ENCODE results near the gene DLK2. TPM values are rescaled to one million over a fixed set of nuclear protein-coding genes. Genes with fewer than 3 reads are reported as not detected.

DLK2 gene
- total RNA-seq, 1 experiment from 2014 or later: 0.81 TPM

DNA sequence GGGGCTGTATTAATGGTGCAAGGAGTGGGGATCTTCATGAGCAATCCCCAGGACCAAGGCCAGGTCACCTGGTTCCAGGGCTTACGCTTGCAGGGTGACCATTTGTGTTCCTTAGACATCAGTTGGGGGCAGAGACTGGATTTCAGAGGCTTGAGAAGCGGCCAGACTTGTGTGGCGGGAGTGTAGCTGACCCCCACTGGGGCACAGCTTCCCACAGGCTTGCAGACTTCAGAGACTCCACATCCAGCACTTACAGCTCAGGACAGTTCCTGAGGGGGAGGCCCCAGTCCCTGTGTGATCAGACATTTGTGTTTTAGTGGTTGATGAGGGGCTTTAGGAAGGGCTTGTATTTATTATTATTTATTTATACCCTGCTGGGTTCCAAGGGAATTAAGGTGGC, 37.3 kb upstream of the DLK2 start:
- CTCF ChIA-PET: interaction anchor here (0.7 to 7.2 kb wide), 9 partner anchors 14 to 263 kb away, joined by 3 to 75 read pairs (median 4); partner anchors contain the start of genes DLK2, DNPH1 and LRRC73
- POLR2A ChIA-PET: interaction anchor here (0.5 to 1.2 kb wide), 3 partner anchors 12 to 601 kb away, joined by 3 to 4 read pairs (median 4); partner anchors contain the start of gene CUL7

DNA sequence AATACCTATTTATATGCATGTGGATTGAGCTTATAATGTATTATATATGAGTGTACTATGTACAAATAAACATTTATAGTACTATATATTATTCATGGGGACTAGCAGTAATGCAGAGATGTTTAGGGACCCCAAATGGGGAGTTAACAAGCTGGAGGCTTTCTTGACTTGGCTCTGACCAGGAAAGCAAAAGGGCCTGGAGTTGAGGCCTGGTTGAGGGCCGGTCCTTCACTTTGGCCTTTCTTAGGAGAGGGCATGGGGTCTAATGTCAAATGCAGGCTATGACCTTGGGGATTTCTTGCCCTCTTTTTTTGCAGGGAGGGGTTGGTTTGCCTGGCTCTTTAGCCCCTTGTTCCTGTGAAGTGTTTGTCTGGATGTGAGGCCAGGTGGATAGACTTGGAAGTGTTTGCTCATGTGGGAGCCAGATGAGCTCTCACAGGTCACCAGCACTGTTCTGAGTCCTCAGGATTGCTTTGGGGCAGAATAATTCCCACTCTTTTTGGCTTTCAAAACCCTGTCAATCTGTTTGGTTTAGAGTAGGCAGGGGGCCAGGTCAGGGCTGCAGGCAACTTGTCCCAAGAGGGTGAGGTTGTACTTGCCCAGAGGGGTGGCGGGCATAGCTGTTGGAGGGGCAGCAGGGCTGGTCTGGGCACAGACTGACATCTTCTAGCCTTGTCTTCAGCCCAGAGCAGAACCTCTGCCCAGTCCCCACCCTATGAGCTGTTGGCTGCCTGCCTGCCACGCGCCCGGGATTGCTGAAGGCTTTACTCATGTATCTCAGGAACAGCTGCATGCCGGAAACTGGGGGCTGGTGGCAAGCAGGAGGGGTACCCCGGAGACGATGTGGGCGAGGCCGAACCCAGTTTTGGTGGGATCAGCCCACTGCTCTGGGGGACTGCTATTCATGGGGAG, 36.7 kb upstream of the DLK2 start:
- Mint-ChIP-seq H3K27ac (peak overlapping the region; percentile 63), H3K4me1 (peaks cover 41% of the 10 kb centered on the region), H3K36me3 (no peaks in the 10 kb centered on the region), H3K9me3 (no peaks in the 10 kb centered on the region), H3K27me3 (ENCODE audit: low read depth) (no peaks in the 10 kb centered on the region; the same call in 1 of the 2 replicates), H3K4me3 (no peak overlapping the region)
- ChIA-PET CTCF (interaction anchor here (1.0 to 7.2 kb wide), 6 partner anchors 14 to 263 kb away, joined by 3 to 75 read pairs (median 6); partner anchors contain the start of genes DLK2, DNPH1 and LRRC73), POLR2A (interaction anchor here (0.5 to 1.1 kb wide), 5 partner anchors 11 to 601 kb away, joined by 3 to 4 read pairs (median 3); partner anchors contain the start of gene LRRC73)
- no peak for DNase-seq (ENCODE audit: low spot score)
- ATAC-seq: no peak
- TF ChIP-seq, protein P1, sequence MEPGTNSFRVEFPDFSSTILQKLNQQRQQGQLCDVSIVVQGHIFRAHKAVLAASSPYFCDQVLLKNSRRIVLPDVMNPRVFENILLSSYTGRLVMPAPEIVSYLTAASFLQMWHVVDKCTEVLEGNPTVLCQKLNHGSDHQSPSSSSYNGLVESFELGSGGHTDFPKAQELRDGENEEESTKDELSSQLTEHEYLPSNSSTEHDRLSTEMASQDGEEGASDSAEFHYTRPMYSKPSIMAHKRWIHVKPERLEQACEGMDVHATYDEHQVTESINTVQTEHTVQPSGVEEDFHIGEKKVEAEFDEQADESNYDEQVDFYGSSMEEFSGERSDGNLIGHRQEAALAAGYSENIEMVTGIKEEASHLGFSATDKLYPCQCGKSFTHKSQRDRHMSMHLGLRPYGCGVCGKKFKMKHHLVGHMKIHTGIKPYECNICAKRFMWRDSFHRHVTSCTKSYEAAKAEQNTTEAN (CRISPR knock-in tag; IDR thresholded peaks at IDR 0.05): no peak
- TF ChIP-seq, protein P2, sequence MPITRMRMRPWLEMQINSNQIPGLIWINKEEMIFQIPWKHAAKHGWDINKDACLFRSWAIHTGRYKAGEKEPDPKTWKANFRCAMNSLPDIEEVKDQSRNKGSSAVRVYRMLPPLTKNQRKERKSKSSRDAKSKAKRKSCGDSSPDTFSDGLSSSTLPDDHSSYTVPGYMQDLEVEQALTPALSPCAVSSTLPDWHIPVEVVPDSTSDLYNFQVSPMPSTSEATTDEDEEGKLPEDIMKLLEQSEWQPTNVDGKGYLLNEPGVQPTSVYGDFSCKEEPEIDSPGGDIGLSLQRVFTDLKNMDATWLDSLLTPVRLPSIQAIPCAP (CRISPR knock-in tag; IDR thresholded peaks at IDR 0.05): no peak
- TF ChIP-seq TEAD4 (CRISPR knock-in tag; IDR thresholded peaks at IDR 0.05) (no peak), ZNF416 (CRISPR knock-in tag; IDR thresholded peaks at IDR 0.05) (no peak)
- TF ChIP-seq, protein P3, sequence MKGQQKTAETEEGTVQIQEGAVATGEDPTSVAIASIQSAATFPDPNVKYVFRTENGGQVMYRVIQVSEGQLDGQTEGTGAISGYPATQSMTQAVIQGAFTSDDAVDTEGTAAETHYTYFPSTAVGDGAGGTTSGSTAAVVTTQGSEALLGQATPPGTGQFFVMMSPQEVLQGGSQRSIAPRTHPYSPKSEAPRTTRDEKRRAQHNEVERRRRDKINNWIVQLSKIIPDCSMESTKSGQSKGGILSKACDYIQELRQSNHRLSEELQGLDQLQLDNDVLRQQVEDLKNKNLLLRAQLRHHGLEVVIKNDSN (CRISPR knock-in tag; IDR thresholded peaks at IDR 0.05): no peak
- TF ChIP-seq, protein P4, sequence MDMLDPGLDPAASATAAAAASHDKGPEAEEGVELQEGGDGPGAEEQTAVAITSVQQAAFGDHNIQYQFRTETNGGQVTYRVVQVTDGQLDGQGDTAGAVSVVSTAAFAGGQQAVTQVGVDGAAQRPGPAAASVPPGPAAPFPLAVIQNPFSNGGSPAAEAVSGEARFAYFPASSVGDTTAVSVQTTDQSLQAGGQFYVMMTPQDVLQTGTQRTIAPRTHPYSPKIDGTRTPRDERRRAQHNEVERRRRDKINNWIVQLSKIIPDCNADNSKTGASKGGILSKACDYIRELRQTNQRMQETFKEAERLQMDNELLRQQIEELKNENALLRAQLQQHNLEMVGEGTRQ (CRISPR knock-in tag; IDR thresholded peaks at IDR 0.05): no peak
- TF ChIP-seq, protein P5, sequence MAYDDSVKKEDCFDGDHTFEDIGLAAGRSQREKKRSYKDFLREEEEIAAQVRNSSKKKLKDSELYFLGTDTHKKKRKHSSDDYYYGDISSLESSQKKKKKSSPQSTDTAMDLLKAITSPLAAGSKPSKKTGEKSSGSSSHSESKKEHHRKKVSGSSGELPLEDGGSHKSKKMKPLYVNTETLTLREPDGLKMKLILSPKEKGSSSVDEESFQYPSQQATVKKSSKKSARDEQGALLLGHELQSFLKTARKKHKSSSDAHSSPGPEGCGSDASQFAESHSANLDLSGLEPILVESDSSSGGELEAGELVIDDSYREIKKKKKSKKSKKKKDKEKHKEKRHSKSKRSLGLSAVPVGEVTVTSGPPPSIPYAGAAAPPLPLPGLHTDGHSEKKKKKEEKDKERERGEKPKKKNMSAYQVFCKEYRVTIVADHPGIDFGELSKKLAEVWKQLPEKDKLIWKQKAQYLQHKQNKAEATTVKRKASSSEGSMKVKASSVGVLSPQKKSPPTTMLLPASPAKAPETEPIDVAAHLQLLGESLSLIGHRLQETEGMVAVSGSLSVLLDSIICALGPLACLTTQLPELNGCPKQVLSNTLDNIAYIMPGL (CRISPR knock-in tag; IDR thresholded peaks at IDR 0.05): no peak
- TF ChIP-seq, protein P6, sequence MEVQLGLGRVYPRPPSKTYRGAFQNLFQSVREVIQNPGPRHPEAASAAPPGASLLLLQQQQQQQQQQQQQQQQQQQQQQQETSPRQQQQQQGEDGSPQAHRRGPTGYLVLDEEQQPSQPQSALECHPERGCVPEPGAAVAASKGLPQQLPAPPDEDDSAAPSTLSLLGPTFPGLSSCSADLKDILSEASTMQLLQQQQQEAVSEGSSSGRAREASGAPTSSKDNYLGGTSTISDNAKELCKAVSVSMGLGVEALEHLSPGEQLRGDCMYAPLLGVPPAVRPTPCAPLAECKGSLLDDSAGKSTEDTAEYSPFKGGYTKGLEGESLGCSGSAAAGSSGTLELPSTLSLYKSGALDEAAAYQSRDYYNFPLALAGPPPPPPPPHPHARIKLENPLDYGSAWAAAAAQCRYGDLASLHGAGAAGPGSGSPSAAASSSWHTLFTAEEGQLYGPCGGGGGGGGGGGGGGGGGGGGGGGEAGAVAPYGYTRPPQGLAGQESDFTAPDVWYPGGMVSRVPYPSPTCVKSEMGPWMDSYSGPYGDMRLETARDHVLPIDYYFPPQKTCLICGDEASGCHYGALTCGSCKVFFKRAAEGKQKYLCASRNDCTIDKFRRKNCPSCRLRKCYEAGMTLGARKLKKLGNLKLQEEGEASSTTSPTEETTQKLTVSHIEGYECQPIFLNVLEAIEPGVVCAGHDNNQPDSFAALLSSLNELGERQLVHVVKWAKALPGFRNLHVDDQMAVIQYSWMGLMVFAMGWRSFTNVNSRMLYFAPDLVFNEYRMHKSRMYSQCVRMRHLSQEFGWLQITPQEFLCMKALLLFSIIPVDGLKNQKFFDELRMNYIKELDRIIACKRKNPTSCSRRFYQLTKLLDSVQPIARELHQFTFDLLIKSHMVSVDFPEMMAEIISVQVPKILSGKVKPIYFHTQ (CRISPR knock-in tag; IDR thresholded peaks at IDR 0.05): no peak
- TF ChIP-seq, protein P7, sequence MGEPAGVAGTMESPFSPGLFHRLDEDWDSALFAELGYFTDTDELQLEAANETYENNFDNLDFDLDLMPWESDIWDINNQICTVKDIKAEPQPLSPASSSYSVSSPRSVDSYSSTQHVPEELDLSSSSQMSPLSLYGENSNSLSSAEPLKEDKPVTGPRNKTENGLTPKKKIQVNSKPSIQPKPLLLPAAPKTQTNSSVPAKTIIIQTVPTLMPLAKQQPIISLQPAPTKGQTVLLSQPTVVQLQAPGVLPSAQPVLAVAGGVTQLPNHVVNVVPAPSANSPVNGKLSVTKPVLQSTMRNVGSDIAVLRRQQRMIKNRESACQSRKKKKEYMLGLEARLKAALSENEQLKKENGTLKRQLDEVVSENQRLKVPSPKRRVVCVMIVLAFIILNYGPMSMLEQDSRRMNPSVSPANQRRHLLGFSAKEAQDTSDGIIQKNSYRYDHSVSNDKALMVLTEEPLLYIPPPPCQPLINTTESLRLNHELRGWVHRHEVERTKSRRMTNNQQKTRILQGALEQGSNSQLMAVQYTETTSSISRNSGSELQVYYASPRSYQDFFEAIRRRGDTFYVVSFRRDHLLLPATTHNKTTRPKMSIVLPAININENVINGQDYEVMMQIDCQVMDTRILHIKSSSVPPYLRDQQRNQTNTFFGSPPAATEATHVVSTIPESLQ (CRISPR knock-in tag; IDR thresholded peaks at IDR 0.05): no peak

More for the DNA sequence above, 37.3 kb upstream of the DLK2 start:
- DNase-seq (ENCODE audit: low spot score): no peak
- H3K27ac Mint-ChIP-seq: no peak overlapping the region
- no peaks in the 10 kb centered on the region for H3K36me3 Mint-ChIP-seq
- TF ChIP-seq MXD4 (CRISPR knock-in tag; IDR thresholded peaks at IDR 0.05; ENCODE audit: borderline replicate concordance) (no peak), NR3C1 (CRISPR knock-in tag; conservative IDR thresholded peaks at IDR 0.05; ENCODE audit: low read depth) (no peak), ETV6 (CRISPR knock-in tag; IDR thresholded peaks at IDR 0.05) (no peak), MYBL2 (CRISPR knock-in tag; IDR thresholded peaks at IDR 0.05) (no peak)
- TF ChIP-seq, protein P8, sequence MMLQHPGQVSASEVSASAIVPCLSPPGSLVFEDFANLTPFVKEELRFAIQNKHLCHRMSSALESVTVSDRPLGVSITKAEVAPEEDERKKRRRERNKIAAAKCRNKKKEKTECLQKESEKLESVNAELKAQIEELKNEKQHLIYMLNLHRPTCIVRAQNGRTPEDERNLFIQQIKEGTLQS (CRISPR knock-in tag; conservative IDR thresholded peaks at IDR 0.05): no peak
- TF ChIP-seq, protein P9, sequence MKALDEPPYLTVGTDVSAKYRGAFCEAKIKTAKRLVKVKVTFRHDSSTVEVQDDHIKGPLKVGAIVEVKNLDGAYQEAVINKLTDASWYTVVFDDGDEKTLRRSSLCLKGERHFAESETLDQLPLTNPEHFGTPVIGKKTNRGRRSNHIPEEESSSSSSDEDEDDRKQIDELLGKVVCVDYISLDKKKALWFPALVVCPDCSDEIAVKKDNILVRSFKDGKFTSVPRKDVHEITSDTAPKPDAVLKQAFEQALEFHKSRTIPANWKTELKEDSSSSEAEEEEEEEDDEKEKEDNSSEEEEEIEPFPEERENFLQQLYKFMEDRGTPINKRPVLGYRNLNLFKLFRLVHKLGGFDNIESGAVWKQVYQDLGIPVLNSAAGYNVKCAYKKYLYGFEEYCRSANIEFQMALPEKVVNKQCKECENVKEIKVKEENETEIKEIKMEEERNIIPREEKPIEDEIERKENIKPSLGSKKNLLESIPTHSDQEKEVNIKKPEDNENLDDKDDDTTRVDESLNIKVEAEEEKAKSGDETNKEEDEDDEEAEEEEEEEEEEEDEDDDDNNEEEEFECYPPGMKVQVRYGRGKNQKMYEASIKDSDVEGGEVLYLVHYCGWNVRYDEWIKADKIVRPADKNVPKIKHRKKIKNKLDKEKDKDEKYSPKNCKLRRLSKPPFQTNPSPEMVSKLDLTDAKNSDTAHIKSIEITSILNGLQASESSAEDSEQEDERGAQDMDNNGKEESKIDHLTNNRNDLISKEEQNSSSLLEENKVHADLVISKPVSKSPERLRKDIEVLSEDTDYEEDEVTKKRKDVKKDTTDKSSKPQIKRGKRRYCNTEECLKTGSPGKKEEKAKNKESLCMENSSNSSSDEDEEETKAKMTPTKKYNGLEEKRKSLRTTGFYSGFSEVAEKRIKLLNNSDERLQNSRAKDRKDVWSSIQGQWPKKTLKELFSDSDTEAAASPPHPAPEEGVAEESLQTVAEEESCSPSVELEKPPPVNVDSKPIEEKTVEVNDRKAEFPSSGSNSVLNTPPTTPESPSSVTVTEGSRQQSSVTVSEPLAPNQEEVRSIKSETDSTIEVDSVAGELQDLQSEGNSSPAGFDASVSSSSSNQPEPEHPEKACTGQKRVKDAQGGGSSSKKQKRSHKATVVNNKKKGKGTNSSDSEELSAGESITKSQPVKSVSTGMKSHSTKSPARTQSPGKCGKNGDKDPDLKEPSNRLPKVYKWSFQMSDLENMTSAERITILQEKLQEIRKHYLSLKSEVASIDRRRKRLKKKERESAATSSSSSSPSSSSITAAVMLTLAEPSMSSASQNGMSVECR (CRISPR knock-in tag; IDR thresholded peaks at IDR 0.05; ENCODE audit: borderline replicate concordance): no peak
- no peaks in the 10 kb centered on the region; the same call in 1 of the 2 replicates for H3K27me3 Mint-ChIP-seq (ENCODE audit: low read depth)
- no peaks in the 10 kb centered on the region for H3K9me3 Mint-ChIP-seq
- no peak overlapping the region for H3K4me3 Mint-ChIP-seq
- peaks cover 41% of the 10 kb centered on the region for H3K4me1 Mint-ChIP-seq
- peak; percentile 13 for ATAC-seq

Measured in WTC11 (cell line).